Gastrocnemius medialis (tissue), 4 donors: ENCODE measurements around the gene RASD1. TPM values are rescaled to one million over a fixed set of nuclear protein-coding genes. Genes with fewer than 3 reads are reported as not detected.

ENCODE experiments used
- ATAC-seq, 2 donors: fragments of 150-250 bp; one replicate each; pipeline ENCODE4 v1.9.1; 2016
- DNase-seq, 2 donors: peaks; one replicate each; pipeline ENCODE4 v3.0.0-alpha.2; 2019
- H3K27ac ChIP-seq, 4 donors: fragments of 200-600 bp; sonication (generic); 1 replicate in 1 of 4; 2 replicates in 3 of 4; pipeline ENCODE4 v1.5.1; 2016 to 2018; ENCODE audit warnings: mild to moderate bottlenecking in 2 of 4, moderate library complexity in 1 of 4
- H3K27me3 ChIP-seq, 3 donors: fragments of 200-600 bp; sonication (generic) in 2 of 3; 1 replicate in 1 of 3; 2 replicates in 2 of 3; pipeline versions ENCODE4 v1.5.1 to v1.6.0; 2016 to 2019; ENCODE audit warnings: mild to moderate bottlenecking in 1 of 3, moderate library complexity in 1 of 3
- H3K36me3 ChIP-seq, 2 donors: fragments of 200-600 bp; sonication (generic) in 1 of 2; one replicate each; pipeline ENCODE4 v1.5.1; 2017 to 2018
- H3K4me1 ChIP-seq, 2 donors: fragments of 200-600 bp; sonication (generic) in 1 of 2; one replicate each; pipeline ENCODE4 v1.5.1; 2016 to 2017; ENCODE audit warnings: mild to moderate bottlenecking in 2 of 2
- H3K4me3 ChIP-seq, 4 donors: fragments of 200-600 bp; sonication (generic) in 3 of 4; 1 replicate in 1 of 4; 2 replicates in 3 of 4; pipeline ENCODE4 v1.5.1; 2016 to 2019; ENCODE audit warnings: mild to moderate bottlenecking in 2 of 4
- H3K9me3 ChIP-seq, 3 donors: fragments of 200-600 bp; sonication (generic) in 2 of 3; 1 replicate in 1 of 3; 2 replicates in 2 of 3; pipeline ENCODE4 v1.5.1; 2016 to 2019
- CTCF ChIP-seq, 5 experiments: fragments of 450-650 bp in 3 of 5; fragments of 200-600 bp in 2 of 5; sonication (generic) in 2 of 5; IDR thresholded peaks in 4 of 5; conservative IDR thresholded peaks in 1 of 5; 1 replicate in 4 of 5; 2 replicates in 1 of 5; pipeline ENCODE4 v1.5.1; 2016 to 2019; ENCODE audit warnings: antibody characterized with exemption in 5 of 5, mild to moderate bottlenecking in 3 of 5, moderate library complexity in 3 of 5
- POLR2A ChIP-seq, 2 donors: fragments of 450-650 bp; IDR thresholded peaks; one replicate each; pipeline ENCODE4 v1.6.1; 2017; ENCODE audit warnings: antibody characterized with exemption in 2 of 2, mild to moderate bottlenecking in 2 of 2, moderate library complexity in 2 of 2
- in situ Hi-C, 4 donors: fragments of 200-750 bp; cut with MboI; loops; one replicate each; pipeline versions ENCODE4 v1.15.0 to v1.8.0; 2017; ENCODE audit warnings: low sequenced_read_pairs in 4 of 4
- intact Hi-C: fragments of 100-400 bp; cut with DNase I; formaldehyde crosslinking; loops from one replicate; pipeline ENCODE4 v1.15.1; 2023; ENCODE audit warnings: low total_unique reads
- total RNA-seq, 4 donors: library from RNA; depleted of rRNA; stranded (reverse); fragments of >200 nt; gene quantifications; one replicate each; pipeline versions ENCODE4 v1.1.0 to v1.2.3, GENCODE V29; 2016

The RASD1 gene
- total RNA-seq, 4 donors from 2014 or later, result 61.3 to 264 (median 102) TPM

DNA sequence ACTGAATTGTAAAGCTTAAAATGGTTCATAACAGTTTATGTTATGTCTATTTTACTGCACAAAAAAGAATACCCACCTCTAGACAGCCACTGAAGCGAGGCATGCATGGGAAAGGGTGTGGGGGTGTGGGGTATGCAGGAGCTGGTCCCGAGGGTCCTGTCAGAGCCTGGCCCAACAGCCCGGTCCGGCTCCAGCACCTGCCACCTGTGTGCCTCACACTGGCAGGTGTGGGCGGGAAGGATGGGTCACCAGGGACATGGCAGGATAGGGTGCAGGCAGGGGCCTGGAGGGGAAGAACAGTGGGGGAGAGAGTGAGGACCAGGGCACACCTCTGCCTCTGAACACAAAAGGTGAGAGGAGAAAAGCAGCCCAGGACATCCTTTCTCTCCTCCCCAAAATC lies 22.8 kb upstream of the RASD1 start:
- Histone ChIP-seq H3K27me3 (no peaks in the 10 kb centered on the region), H3K4me1 (no peaks in the 10 kb centered on the region), H3K4me3 (no peak overlapping the region), H3K9me3 (no peaks in the 10 kb centered on the region), H3K27ac (no peak overlapping the region), H3K36me3 (no peaks in the 10 kb centered on the region)
- ATAC-seq, result no peak
- in situ Hi-C loops, result no loop called here
- no peak for TF ChIP-seq POLR2A (IDR thresholded peaks at IDR 0.05)
- no peak for TF ChIP-seq CTCF (IDR thresholded peaks at IDR 0.05 in 4 of 5, conservative IDR thresholded peaks at IDR 0.05 in 1 of 5)
- intact Hi-C loops, result no loop called here
- no peak for DNase-seq

GRCh38 chr17:17518014-17518413 lies 21.8 kb upstream of the RASD1 start:
- Histone ChIP-seq H3K4me3 (no peak overlapping the region), H3K27me3 (no peaks in the 10 kb centered on the region), H3K9me3 (no peaks in the 10 kb centered on the region), H3K4me1 (no peaks in the 10 kb centered on the region), H3K27ac (no peak overlapping the region), H3K36me3 (no peaks in the 10 kb centered on the region)
- TF ChIP-seq CTCF (IDR thresholded peaks at IDR 0.05 in 4 of 5, conservative IDR thresholded peaks at IDR 0.05 in 1 of 5) (no peak), POLR2A (IDR thresholded peaks at IDR 0.05) (no peak)
- in situ Hi-C loops, result no loop called here
- no peak for ATAC-seq
- DNase-seq, result no peak
- intact Hi-C loops, result no loop called here

DNA sequence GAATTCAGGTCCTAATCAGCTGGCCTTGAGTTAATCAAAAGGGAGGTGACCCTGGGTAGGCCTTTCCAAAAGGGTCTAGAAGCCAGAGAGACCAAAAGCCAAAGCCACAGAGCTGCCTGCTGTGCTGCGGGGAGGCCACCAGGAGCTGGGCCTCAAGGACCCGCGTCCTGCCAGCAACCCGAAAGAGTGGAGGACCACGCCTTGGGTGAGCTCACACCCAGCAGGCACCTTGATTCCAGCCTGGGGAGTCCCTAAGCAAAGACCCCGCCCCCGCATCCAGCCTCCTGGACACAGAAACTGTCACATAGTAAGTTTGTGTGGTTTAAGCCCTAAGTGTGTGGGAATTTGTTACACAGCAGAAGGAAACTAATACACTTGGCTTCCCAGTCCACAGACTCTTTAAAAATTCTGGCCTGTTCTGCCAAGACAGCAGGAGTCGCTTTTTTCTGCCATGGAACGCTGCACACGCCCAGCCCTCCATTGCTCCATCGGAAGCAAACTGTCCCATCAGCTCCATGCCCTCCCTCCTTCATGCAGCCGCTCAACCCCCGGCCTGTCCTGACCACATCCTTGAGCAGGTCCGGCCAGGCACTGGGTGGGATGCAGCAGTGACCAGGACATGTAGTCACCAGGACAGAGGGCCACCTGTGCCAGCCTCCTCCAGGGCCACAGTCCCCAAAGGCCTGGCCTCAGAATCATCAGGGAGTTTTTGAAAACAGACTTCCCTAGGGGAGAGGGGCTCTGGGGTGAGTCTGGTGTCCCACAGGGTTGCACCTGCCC lies 20.9 kb upstream of the RASD1 start:
- intact Hi-C loops, result no loop called here
- no peaks in the 10 kb centered on the region for H3K36me3 ChIP-seq
- no peak for DNase-seq

GRCh38 chr17:17515934-17516930 lies 20.0 kb upstream of the RASD1 start:
- Histone ChIP-seq H3K27me3 (no peaks in the 10 kb centered on the region), H3K4me1 (no peaks in the 10 kb centered on the region), H3K36me3 (no peaks in the 10 kb centered on the region), H3K9me3 (no peaks in the 10 kb centered on the region), H3K27ac (peak overlapping the region in 3 of 4 donors; percentile 12 to 50 (median 37)), H3K4me3 (no peak overlapping the region)
- ATAC-seq (no peak), DNase-seq (no peak)
- intact Hi-C loops, result no loop called here
- TF ChIP-seq CTCF (IDR thresholded peaks at IDR 0.05 in 4 of 5, conservative IDR thresholded peaks at IDR 0.05 in 1 of 5), result no peak
- no peak for TF ChIP-seq POLR2A (IDR thresholded peaks at IDR 0.05)
- in situ Hi-C loops, result no loop called here

More for the DNA sequence above, 20.9 kb upstream of the RASD1 start:
- H3K27me3 ChIP-seq, result no peaks in the 10 kb centered on the region
- no peaks in the 10 kb centered on the region for H3K4me1 ChIP-seq
- no peak overlapping the region for H3K4me3 ChIP-seq
- ATAC-seq, result no peak
- in situ Hi-C loops, result no loop called here
- no peaks in the 10 kb centered on the region for H3K9me3 ChIP-seq
- TF ChIP-seq CTCF (IDR thresholded peaks at IDR 0.05 in 4 of 5, conservative IDR thresholded peaks at IDR 0.05 in 1 of 5), result no peak
- no peak for TF ChIP-seq POLR2A (IDR thresholded peaks at IDR 0.05)
- no peak overlapping the region for H3K27ac ChIP-seq
